Esophagus muscularis mucosa (tissue), 4 donors: ENCODE data around the gene TUBGCP6. TPM values are rescaled to one million over a fixed set of nuclear protein-coding genes. Genes with fewer than 3 reads are reported as not detected.

Experiments
- DNase-seq: peaks from one replicate; pipeline ENCODE4 v3.0.0-alpha.2; 2017; ENCODE audit errors: extremely low spot score
- H3K27ac ChIP-seq, 4 donors: fragments of 200-600 bp; sonication (generic); replicated peaks in 1 of 4; 1 replicate in 3 of 4; 2 replicates in 1 of 4; pipeline ENCODE4 v1.5.1; 2016 to 2019; ENCODE audit warnings: mild to moderate bottlenecking in 1 of 4
- H3K27me3 ChIP-seq, 4 donors: fragments of 200-600 bp; sonication (generic); one replicate each; pipeline versions ENCODE4 v1.5.1 to v1.6.0; 2016 to 2019
- H3K36me3 ChIP-seq, 4 donors: fragments of 200-600 bp; sonication (generic); one replicate each; pipeline ENCODE4 v1.5.1; 2016 to 2019
- H3K4me1 ChIP-seq, 4 donors: fragments of 200-600 bp; sonication (generic); one replicate each; pipeline ENCODE4 v1.5.1; 2016 to 2019
- H3K4me3 ChIP-seq, 4 donors: fragments of 200-600 bp; sonication (generic); 1 replicate in 2 of 4; 2 replicates in 2 of 4; pipeline ENCODE4 v1.5.1; 2016 to 2019; ENCODE audit warnings: mild to moderate bottlenecking in 4 of 4, moderate library complexity in 1 of 4
- H3K9me3 ChIP-seq, 4 donors: fragments of 200-600 bp; sonication (generic); 1 replicate in 3 of 4; 2 replicates in 1 of 4; pipeline ENCODE4 v1.5.1; 2016 to 2019
- CTCF ChIP-seq, 3 experiments: fragments of 200-600 bp in 2 of 3; fragments of 450-650 bp in 1 of 3; sonication (generic) in 2 of 3; IDR thresholded peaks; one replicate each; pipeline ENCODE4 v1.5.1; 2017 to 2019; ENCODE audit warnings: antibody characterized with exemption in 3 of 3, mild to moderate bottlenecking in 2 of 3, moderate library complexity in 1 of 3
- EP300 ChIP-seq: sonication (generic); formaldehyde crosslinking; IDR thresholded peaks from one replicate; pipeline ENCODE4 v1.6.1; 2017; ENCODE audit warnings: antibody characterized with exemption
- POLR2A ChIP-seq: fragments of 450-650 bp; IDR thresholded peaks from one replicate; pipeline ENCODE4 v1.6.1; 2017; ENCODE audit warnings: antibody characterized with exemption, moderate library complexity, mild to moderate bottlenecking, low read depth
- POLR2AphosphoS5 ChIP-seq, 2 donors: sonication (generic); formaldehyde crosslinking; IDR thresholded peaks; one replicate each; pipeline ENCODE4 v1.6.1; 2017; ENCODE audit warnings: antibody characterized with exemption in 2 of 2
- WGBS: methylation state at CpG from one replicate; pipeline ENCODE4 v1.1.5; 2018; 5-methylcytosine and 5-hydroxymethylcytosine counted together
- intact Hi-C: fragments of 100-400 bp; cut with DNase I; formaldehyde crosslinking; loops from one replicate; pipeline ENCODE4 v1.15.1; 2023
- total RNA-seq, 4 donors: library from RNA; depleted of rRNA; stranded (reverse); fragments of >200 nt; gene quantifications; one replicate each; pipeline versions ENCODE4 v1.1.0 to v1.2.1, GENCODE V29; 2016

Gene TUBGCP6
- total RNA-seq, 4 donors from 2014 or later, result 20.2 to 38.0 (median 30.0) TPM

GRCh38 chr22:50224071-50224470, 20.8 kb downstream of the TUBGCP6 start:
- no peak for TF ChIP-seq POLR2A
- no peak for TF ChIP-seq EP300
- TF ChIP-seq CTCF (IDR thresholded peaks at IDR 0.05), result no peak
- no peak for TF ChIP-seq POLR2AphosphoS5 (IDR thresholded peaks at IDR 0.05)
- no peak for DNase-seq
- Histone ChIP-seq H3K9me3 (no peaks in the 10 kb centered on the region), H3K4me1 (peaks cover 6 to 11% (median 10%) of the 10 kb centered on the region in 4 donors), H3K36me3 (peaks cover 45 to 99% (median 97%) of the 10 kb centered on the region in 4 donors), H3K27me3 (no peaks in the 10 kb centered on the region), H3K27ac (no peak overlapping the region), H3K4me3 (no peak overlapping the region)
- 91% methylated on average over 16 of the region's 16 CpGs for WGBS
- intact Hi-C loops, result no loop called here

GRCh38 chr22:50222508-50222907, 22.3 kb downstream of the TUBGCP6 start:
- H3K4me3 ChIP-seq, result no peak overlapping the region
- intact Hi-C loops, result no loop called here
- WGBS, result 91% methylated on average over 8 of the region's 8 CpGs
- H3K9me3 ChIP-seq, result no peaks in the 10 kb centered on the region
- peaks cover 6 to 11% (median 10%) of the 10 kb centered on the region in 4 donors for H3K4me1 ChIP-seq
- H3K27ac ChIP-seq, result no peak overlapping the region
- DNase-seq, result no peak
- TF ChIP-seq CTCF (IDR thresholded peaks at IDR 0.05), result no peak
- TF ChIP-seq POLR2A, result no peak
- TF ChIP-seq POLR2AphosphoS5 (IDR thresholded peaks at IDR 0.05), result no peak
- no peak for TF ChIP-seq EP300
- H3K36me3 ChIP-seq, result peaks cover 58 to 99% (median 97%) of the 10 kb centered on the region in 4 donors
- no peaks in the 10 kb centered on the region for H3K27me3 ChIP-seq

GRCh38 chr22:50221410-50222300, 23.2 kb downstream of the TUBGCP6 start:
- Histone ChIP-seq H3K4me3 (no peak overlapping the region), H3K27ac (no peak overlapping the region), H3K27me3 (no peaks in the 10 kb centered on the region), H3K9me3 (no peaks in the 10 kb centered on the region), H3K4me1 (peaks cover 6 to 11% (median 10%) of the 10 kb centered on the region in 4 donors), H3K36me3 (peaks cover 66 to 99% (median 97%) of the 10 kb centered on the region in 4 donors)
- no peak for DNase-seq
- WGBS, result 90% methylated on average over 2 of the region's 19 CpGs
- TF ChIP-seq CTCF (IDR thresholded peaks at IDR 0.05) (no peak), EP300 (no peak), POLR2AphosphoS5 (IDR thresholded peaks at IDR 0.05) (no peak), POLR2A (no peak)
- intact Hi-C loops, result no loop called here

GRCh38 chr22:50220603-50221409, 24.0 kb downstream of the TUBGCP6 start:
- H3K4me1 ChIP-seq, result peaks cover 6 to 11% (median 10%) of the 10 kb centered on the region in 4 donors
- no peak for DNase-seq
- H3K27me3 ChIP-seq, result no peaks in the 10 kb centered on the region
- no peak overlapping the region for H3K27ac ChIP-seq
- WGBS, result 85% methylated on average over 12 of the region's 45 CpGs
- intact Hi-C loops, result no loop called here
- H3K9me3 ChIP-seq, result no peaks in the 10 kb centered on the region
- H3K4me3 ChIP-seq, result no peak overlapping the region
- peaks cover 70 to 99% (median 97%) of the 10 kb centered on the region in 4 donors for H3K36me3 ChIP-seq
- TF ChIP-seq CTCF (IDR thresholded peaks at IDR 0.05) (no peak), EP300 (no peak), POLR2A (no peak), POLR2AphosphoS5 (IDR thresholded peaks at IDR 0.05) (no peak)
